HG02943 (cell line): Measurements from ENCODE around the gene RNF207.

Source experiments
- ATAC-seq: cut with Tn5 transposase; IDR thresholded peaks from one replicate; pipeline ENCODE4 v1.9.1; 2021; ENCODE audit warnings: mild to moderate bottlenecking, low read depth, moderate library complexity; ENCODE audit not compliant: unreplicated experiment

The RNF207 gene

GRCh38 chr1:6262555-6263420 lies 56.9 kb downstream of the RNF207 start:
- ATAC-seq, result no peak

GRCh38 chr1:6263716-6264115 lies 57.8 kb downstream of the RNF207 start:
- no peak for ATAC-seq

- ATAC-seq, result no peak
Measured at GRCh38 chr1:6265151-6265550, 59.2 kb downstream of the RNF207 start.

GRCh38 chr1:6266641-6267040 lies 60.7 kb downstream of the RNF207 start:
- no peak for ATAC-seq

- ATAC-seq, result no peak
Measured at GRCh38 chr1:6267686-6268322, 61.9 kb downstream of the RNF207 start.

GRCh38 chr1:6268415-6268814 lies 62.5 kb downstream of the RNF207 start:
- ATAC-seq, result no peak

GRCh38 chr1:6269296-6269695 lies 63.4 kb downstream of the RNF207 start:
- ATAC-seq, result no peak

GRCh38 chr1:6269720-6270400 lies 63.9 kb downstream of the RNF207 start:
- ATAC-seq, result no peak

GRCh38 chr1:6270401-6270800 lies 64.5 kb downstream of the RNF207 start:
- no peak for ATAC-seq
